HPDE6-E6E7 (cell line): ENCODE measurements around the gene ADO.
"Not testable (repeated sequence)": the region's sequence is repeated elsewhere in the genome, so short reads cannot be mapped to it uniquely, and the experiment has no call there.

ENCODE experiments used
- DNase-seq: peaks from one replicate; pipeline ENCODE4 v3.0.0; 2011; ENCODE audit warnings: missing footprints; ENCODE audit errors: extremely low spot score

Gene ADO

GRCh38 chr10:62804356-62805230 lies at the start of gene ADO:
TSS of gene ADO (plus strand) at chr10:62804720. CDS start at chr10:62805060, 340 bp downstream.
- DNase-seq = peak; percentile 82

DNA sequence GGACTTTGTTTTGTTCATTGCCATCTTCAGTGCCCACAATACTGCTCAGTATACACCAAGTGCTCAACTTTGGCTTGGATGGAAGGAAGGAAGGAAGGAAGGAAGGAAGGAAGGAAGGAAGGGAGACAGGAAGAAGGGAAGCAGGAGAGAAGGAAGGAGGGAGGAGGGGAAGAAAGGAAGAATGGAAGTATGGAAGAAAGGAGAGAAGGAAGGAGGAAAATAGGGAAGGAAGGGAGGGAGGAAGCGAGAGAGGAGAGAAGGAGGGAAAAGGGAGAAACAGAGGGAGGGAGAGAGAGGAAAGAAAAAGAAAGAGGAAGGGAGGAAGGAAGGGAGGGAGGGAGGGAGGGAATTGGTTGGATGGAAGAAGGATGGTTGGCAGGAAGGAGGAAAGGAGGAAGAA lies 49.6 kb upstream of the ADO start:
- DNase-seq = no peak

GRCh38 chr10:62755662-62756653 lies 48.6 kb upstream of the ADO start:
- DNase-seq = no peak

DNA sequence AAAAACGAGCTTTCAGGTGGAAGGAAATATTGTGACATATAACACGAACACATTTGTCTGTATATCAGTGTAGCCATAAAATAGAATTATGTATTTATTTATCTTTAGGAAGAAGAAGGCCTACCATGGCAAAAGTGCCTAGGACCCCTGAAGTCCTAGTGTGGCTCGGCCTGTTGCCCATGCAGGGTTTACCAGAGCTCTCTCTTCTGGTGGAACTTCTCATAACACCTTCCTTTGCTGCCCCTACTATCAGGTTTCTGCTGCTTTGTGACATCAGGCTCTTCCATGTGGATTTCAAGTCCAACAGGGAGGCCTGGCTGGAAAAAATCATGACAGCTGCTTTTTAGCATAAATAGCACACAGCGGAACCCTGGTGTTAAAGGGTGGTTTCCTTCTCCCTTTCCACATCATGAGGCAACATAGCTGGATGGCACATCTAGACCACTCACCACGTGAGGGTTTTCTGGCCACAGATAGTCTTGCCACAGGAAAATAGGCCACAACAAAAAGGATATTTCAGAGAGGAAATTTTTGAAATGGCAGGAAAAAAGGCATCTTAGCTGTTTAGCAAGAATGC lies 44.8 kb upstream of the ADO start:
- DNase-seq = no peak

GRCh38 chr10:62760401-62760800 lies 44.1 kb upstream of the ADO start:
- DNase-seq = no peak

GRCh38 chr10:62761115-62761514 lies 43.4 kb upstream of the ADO start:
- DNase-seq = no peak

GRCh38 chr10:62763155-62763554 lies 41.4 kb upstream of the ADO start:
- DNase-seq = no peak

- no peak for DNase-seq
Observed at GRCh38 chr10:62764011-62764410, 40.5 kb upstream of the ADO start.

- no peak for DNase-seq
Observed at GRCh38 chr10:62765726-62766125, 38.8 kb upstream of the ADO start.

DNA sequence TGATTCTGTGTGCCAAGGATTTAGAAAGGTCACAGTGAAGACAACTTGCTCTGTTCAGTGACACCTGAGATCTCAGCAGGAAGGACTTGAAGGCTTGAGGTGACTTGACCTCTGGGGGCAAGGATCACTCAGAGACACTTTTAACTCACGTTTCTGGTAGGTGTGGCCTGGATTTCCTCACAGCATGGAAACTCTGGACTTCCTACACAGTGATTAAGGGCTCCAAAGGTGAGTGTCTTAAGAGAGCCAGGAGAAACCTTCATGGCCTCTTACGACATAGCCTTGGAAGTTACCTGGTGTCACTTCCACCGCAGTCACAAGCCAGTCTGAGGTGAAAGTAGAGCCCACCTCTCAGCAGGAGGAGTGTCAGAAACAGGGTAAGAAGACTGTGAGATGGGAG lies 38.1 kb upstream of the ADO start:
- no peak for DNase-seq

DNA sequence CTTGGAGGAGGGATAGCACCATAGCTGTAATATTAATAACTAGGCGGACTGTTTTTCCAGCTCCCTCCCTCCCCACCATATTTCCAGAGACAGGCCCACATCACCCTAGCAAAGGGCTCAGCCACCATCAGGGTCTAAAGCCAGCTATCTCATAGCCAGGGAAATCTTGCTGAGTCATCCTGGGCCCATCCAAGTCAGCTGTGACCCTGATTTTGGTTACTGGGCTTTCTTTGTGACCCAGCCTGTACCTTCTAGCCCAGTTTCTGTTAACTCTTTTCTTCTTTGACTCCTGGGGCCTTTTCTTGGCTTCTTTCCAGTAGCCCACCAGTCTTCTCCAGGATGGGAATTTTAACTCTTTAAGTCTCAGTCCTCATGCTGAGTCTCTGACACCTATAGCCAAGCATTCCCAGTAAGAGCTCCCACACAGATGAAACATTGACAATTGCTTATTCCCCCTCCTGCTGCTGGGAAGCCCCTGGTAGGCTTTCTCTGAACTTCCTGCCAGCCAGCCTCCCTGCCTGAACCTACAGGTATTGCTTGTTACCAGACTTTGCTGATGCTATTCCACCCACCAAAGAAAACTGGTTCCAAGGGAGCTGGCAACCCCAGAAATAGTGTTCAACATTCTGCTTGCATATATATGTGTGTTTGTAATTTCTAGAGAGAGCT lies 34.8 kb upstream of the ADO start:
- DNase-seq = no peak

GRCh38 chr10:62772186-62772974 lies 32.1 kb upstream of the ADO start:
- no peak for DNase-seq

DNA sequence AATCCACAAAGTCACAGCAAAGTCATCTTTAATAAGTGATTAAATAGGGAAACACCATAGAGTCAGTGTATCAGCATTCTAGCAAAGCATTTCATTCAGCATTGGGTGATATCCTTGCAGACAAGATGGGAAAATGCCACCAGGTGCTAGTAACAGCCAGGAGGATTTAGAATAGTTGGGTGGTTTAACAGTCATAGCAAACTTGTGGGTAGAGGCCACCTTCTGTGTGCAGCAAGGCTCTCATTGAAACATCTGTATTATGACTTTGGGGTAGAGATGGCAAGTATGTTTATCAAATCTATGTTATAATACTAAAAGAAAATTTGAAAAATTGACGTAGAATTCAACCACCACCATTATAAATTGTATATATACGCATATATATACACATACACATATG lies 26.4 kb upstream of the ADO start:
- no peak for DNase-seq

DNA sequence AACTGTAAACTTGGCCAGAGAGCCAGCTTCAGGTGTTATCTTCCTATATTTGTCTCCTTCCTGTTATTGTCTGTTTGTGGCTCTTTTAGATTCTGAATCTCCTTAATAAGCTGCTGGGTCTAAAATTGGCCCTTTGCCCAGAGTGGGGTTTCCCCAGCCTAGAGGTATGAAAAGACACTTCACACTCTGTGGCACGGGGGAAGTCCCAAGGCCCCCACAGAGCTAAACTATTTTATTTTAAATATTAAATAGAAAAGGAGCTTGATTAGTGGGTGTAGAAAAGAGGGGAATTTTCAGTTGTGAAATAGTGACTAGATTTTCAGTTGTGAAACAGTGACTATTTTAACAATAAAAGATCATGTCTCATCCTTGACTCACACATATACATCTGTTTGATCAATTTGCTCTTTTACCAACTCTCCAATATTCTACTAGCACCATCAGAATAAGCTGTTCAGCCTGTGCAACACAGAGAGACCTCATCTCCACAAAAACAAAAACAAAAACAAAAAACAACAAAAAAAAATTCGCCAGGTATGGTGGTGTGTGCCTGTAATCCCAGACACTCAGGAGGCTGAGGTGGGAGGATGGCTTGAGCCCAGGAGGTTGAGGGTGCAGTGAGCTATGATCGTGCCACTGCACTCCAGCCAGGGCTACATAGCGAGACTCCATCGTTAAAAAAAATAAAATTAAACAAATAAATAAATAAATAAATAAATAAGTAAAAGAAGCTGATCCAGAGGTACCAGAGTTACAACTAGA lies 24.9 kb upstream of the ADO start:
- DNase-seq = no peak

DNA sequence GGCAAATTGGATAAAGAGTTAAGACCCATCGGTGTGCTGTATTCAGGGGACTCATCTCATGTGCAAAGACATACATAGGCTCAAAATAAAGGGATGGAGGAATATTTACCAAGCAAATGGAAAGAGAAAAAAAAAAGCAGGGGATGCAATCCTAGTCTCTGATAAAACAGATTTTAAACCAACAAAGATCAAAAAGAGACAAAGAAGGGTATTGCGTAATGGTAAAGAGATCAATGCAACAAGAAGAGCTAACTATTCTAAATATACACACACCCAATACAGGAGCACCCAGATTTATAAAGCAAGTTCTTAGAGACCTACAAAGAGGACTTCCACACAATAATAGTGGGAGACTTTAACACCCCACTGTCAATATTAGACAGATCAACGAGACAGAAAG lies 20.0 kb upstream of the ADO start:
- not testable (repeated sequence) for DNase-seq

DNA sequence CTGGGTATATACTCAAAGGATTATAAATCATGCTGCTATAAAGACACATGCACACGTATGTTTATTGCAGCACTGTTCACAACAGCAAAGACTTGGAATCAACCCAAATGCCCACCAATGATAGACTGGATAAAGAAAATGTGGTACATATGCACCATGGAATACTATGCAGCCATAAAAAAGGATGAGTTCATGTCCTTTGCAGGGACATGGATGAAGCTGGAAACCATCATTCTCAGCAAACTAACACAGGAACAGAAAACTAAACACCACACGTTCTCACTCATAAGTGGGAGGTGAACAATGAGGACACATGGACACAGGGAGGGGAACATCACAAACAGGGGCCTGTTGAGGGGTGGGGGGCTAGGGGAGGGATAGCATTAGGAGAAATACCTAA lies 16.2 kb upstream of the ADO start:
- DNase-seq = not testable (repeated sequence)

- DNase-seq = no peak
Observed at GRCh38 chr10:62788861-62789467, 15.6 kb upstream of the ADO start.

GRCh38 chr10:62790019-62790555 lies 14.4 kb upstream of the ADO start:
- DNase-seq = no peak

DNA sequence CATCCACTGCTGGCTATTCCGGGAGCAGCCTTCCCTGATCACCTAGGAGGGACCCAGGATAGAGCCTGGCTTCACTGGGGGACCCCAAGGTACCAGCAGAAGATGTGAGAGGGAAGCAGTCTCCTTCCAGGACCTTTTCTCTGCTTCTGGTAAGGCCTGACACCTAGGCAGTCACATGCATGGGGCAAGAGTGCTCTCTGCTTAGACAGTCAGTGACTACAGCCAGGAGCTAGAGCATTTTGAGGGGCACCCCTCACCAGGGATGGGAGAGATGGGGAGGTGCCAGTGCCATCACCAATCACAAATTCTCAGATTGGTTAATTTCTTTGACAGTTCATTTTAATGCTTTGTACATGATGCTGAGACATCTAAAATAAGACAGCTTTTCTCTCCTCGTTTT lies 13.9 kb upstream of the ADO start:
- DNase-seq = no peak
